Astrocyte (in vitro differentiated cells and primary cell): ENCODE results near the gene TCTN1. TPM values are rescaled to one million over a fixed set of nuclear protein-coding genes. Genes with fewer than 3 reads are reported as not detected.

Experiments used
- DNase-seq: peaks from one replicate; pipeline ENCODE4 v3.0.0-alpha.2; 2010; ENCODE audit warnings: low read depth
- FAIRE-seq: peaks from 2 replicates; lab custom pipeline; 2011; peaks lifted over from hg19 to GRCh38; lab: Jason Lieb, UNC
- H2AFZ ChIP-seq: 2 replicates; pipeline ENCODE4 v1.6.0; 2012; ENCODE audit warnings: low read depth, low read length, inconsistent platforms
- H3K27ac ChIP-seq: 2 replicates; pipeline ENCODE4 v1.5.1; 2011; ENCODE audit warnings: low read depth, low read length, inconsistent platforms
- H3K27me3 ChIP-seq: 2 replicates; pipeline ENCODE4 v1.6.0; 2011; ENCODE audit warnings: low read length, inconsistent platforms; ENCODE audit not compliant: insufficient read depth
- H3K36me3 ChIP-seq: 2 replicates; pipeline ENCODE4 v1.5.1; 2011; ENCODE audit warnings: low read length, inconsistent platforms; ENCODE audit not compliant: insufficient read depth
- H3K4me1 ChIP-seq: 2 replicates; pipeline ENCODE4 v1.5.1; 2011; ENCODE audit warnings: low read length, inconsistent platforms; ENCODE audit not compliant: insufficient read depth
- H3K4me2 ChIP-seq: 2 replicates; pipeline ENCODE4 v1.6.0; 2012; ENCODE audit warnings: low read length, inconsistent platforms
- H3K4me3 ChIP-seq: 2 replicates; pipeline ENCODE4 v1.5.1; 2011; ENCODE audit warnings: low read depth, mild to moderate bottlenecking, low read length, inconsistent platforms; ENCODE audit not compliant: insufficient read depth
- H3K79me2 ChIP-seq: 2 replicates; pipeline ENCODE4 v1.6.0; 2012; ENCODE audit warnings: mild to moderate bottlenecking, low read length, inconsistent platforms; ENCODE audit not compliant: insufficient read depth
- H3K9ac ChIP-seq: 2 replicates; pipeline ENCODE4 v1.6.0; 2012; ENCODE audit warnings: mild to moderate bottlenecking, low read length, inconsistent platforms
- H3K9me3 ChIP-seq: 2 replicates; pipeline ENCODE4 v1.5.1; 2012; ENCODE audit warnings: low read depth, mild to moderate bottlenecking, low read length, inconsistent platforms; ENCODE audit not compliant: insufficient read depth
- H4K20me1 ChIP-seq: 2 replicates; pipeline ENCODE4 v1.6.0; 2012; ENCODE audit warnings: low read length, inconsistent platforms; ENCODE audit not compliant: insufficient read depth
- H3K27ac Mint-ChIP-seq: one replicate; pipeline ENCODE4 v1.8.0; 2021; ENCODE audit warnings: mild to moderate bottlenecking, mixed read lengths; ENCODE audit not compliant: unreplicated experiment
- H3K27me3 Mint-ChIP-seq: one replicate; pipeline ENCODE4 v1.8.0; 2021; ENCODE audit warnings: low read depth, mixed read lengths; ENCODE audit not compliant: unreplicated experiment
- H3K36me3 Mint-ChIP-seq: one replicate; pipeline ENCODE4 v1.8.0; 2021; ENCODE audit warnings: low read depth, mixed read lengths; ENCODE audit not compliant: unreplicated experiment
- H3K4me1 Mint-ChIP-seq: one replicate; pipeline ENCODE4 v1.8.0; 2021; ENCODE audit warnings: low read depth, mixed read lengths; ENCODE audit not compliant: unreplicated experiment
- H3K4me3 Mint-ChIP-seq: one replicate; pipeline ENCODE4 v1.8.0; 2021; ENCODE audit warnings: mild to moderate bottlenecking, moderate library complexity, mixed read lengths; ENCODE audit not compliant: unreplicated experiment
- H3K9me3 Mint-ChIP-seq: one replicate; pipeline ENCODE4 v1.8.0; 2021; ENCODE audit warnings: mild to moderate bottlenecking, mixed read lengths; ENCODE audit not compliant: unreplicated experiment
- CTCF ChIP-seq: IDR thresholded peaks from 2 replicates; pipeline ENCODE4 v1.5.1; 2011; ENCODE audit warnings: low read depth, mild to moderate bottlenecking, inconsistent platforms, low read length, moderate library complexity; ENCODE audit not compliant: insufficient read depth
- EZH2 ChIP-seq: IDR thresholded peaks from 2 replicates; pipeline ENCODE4 v1.6.1; 2012; ENCODE audit warnings: mild to moderate bottlenecking, low read length, inconsistent platforms; ENCODE audit not compliant: insufficient read depth
- total RNA-seq: library from RNA; stranded (reverse); gene quantifications from 2 replicates; pipeline ENCODE4 v1.2.1, GENCODE V29; 2021

Gene TCTN1
- total RNA-seq, 1 donor from 2014 or later: 22.6 TPM

DNA sequence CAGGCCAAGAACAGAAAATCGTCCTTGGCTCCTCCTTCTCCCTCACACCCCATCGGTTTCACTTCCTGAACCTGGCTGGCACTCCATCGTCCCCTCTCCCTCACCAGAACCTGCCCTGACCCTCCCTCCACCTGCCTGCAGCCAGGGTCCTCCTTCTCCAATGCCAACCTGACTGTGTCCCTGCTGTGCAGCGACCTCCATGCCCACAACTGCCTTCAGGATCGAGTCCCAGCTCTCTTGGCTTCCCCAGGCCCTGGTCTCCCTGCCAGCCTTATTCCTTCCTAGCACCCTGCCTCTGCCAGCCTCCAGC is 55.2 kb downstream of the TCTN1 start:
- H3K4me1 Mint-ChIP-seq: no peaks in the 10 kb centered on the region

GRCh38 chr12:110670161-110670701 is 56.3 kb downstream of the TCTN1 start:
- H3K9me3 Mint-ChIP-seq: peaks cover 26% of the 10 kb centered on the region
- H3K4me3 Mint-ChIP-seq: no peak overlapping the region
- no peaks in the 10 kb centered on the region for H3K79me2 ChIP-seq
- TF ChIP-seq CTCF (no peak), EZH2 (no peak)
- no peak overlapping the region for H3K4me2 ChIP-seq
- H3K36me3 Mint-ChIP-seq: peaks cover 5% of the 10 kb centered on the region
- H3K4me3 ChIP-seq: no peak overlapping the region
- H3K27me3 Mint-ChIP-seq: peaks cover 20% of the 10 kb centered on the region
- H3K27me3 ChIP-seq: no peaks in the 10 kb centered on the region
- no peaks in the 10 kb centered on the region for H3K9me3 ChIP-seq
- DNase-seq: no peak
- no peak overlapping the region for H3K27ac Mint-ChIP-seq
- no peak overlapping the region for H3K27ac ChIP-seq
- H4K20me1 ChIP-seq: no peaks in the 10 kb centered on the region
- H3K36me3 ChIP-seq: no peaks in the 10 kb centered on the region
- FAIRE-seq: no peak
- no peaks in the 10 kb centered on the region for H3K4me1 ChIP-seq
- no peak overlapping the region for H3K9ac ChIP-seq
- H3K4me1 Mint-ChIP-seq: no peaks in the 10 kb centered on the region
- no peak overlapping the region for H2AFZ ChIP-seq

More for the DNA sequence above, 55.2 kb downstream of the TCTN1 start:
- Histone ChIP-seq H3K4me2 (no peak overlapping the region), H3K27ac (no peak overlapping the region), H3K27me3 (no peaks in the 10 kb centered on the region), H3K9ac (no peak overlapping the region), H3K9me3 (no peaks in the 10 kb centered on the region), H2AFZ (no peak overlapping the region), H3K36me3 (no peaks in the 10 kb centered on the region), H3K4me3 (no peak overlapping the region), H4K20me1 (no peaks in the 10 kb centered on the region), H3K79me2 (no peaks in the 10 kb centered on the region), H3K4me1 (no peaks in the 10 kb centered on the region)
- Mint-ChIP-seq H3K27me3 (peaks cover 20% of the 10 kb centered on the region), H3K4me3 (no peak overlapping the region), H3K36me3 (peaks cover 3% of the 10 kb centered on the region), H3K27ac (no peak overlapping the region), H3K9me3 (peaks cover 25% of the 10 kb centered on the region)
- FAIRE-seq (no peak), DNase-seq (no peak)
- TF ChIP-seq CTCF: no peak
- TF ChIP-seq EZH2: no peak

- H3K4me1 ChIP-seq: no peaks in the 10 kb centered on the region
- no peak overlapping the region for H3K9ac ChIP-seq
- no peaks in the 10 kb centered on the region for H3K36me3 ChIP-seq
- no peak overlapping the region for H3K27ac ChIP-seq
- Mint-ChIP-seq H3K4me1 (peaks cover 7% of the 10 kb centered on the region), H3K36me3 (peaks cover 3% of the 10 kb centered on the region), H3K27ac (no peak overlapping the region), H3K27me3 (peaks cover 21% of the 10 kb centered on the region), H3K4me3 (no peak overlapping the region), H3K9me3 (peaks cover 9% of the 10 kb centered on the region)
- no peak overlapping the region for H2AFZ ChIP-seq
- DNase-seq: no peak
- H3K79me2 ChIP-seq: no peaks in the 10 kb centered on the region
- TF ChIP-seq CTCF (no peak), EZH2 (no peak)
- no peaks in the 10 kb centered on the region for H3K27me3 ChIP-seq
- FAIRE-seq: no peak
- H3K4me2 ChIP-seq: no peak overlapping the region
- H3K4me3 ChIP-seq: no peak overlapping the region
- H3K9me3 ChIP-seq: no peaks in the 10 kb centered on the region
- no peaks in the 10 kb centered on the region for H4K20me1 ChIP-seq
Measured at GRCh38 chr12:110676171-110676570, 62.2 kb downstream of the TCTN1 start.
